Thyroid gland (tissue), 4 donors: ENCODE data around the gene ZNF541. TPM values are rescaled to one million over a fixed set of nuclear protein-coding genes. Genes with fewer than 3 reads are reported as not detected.

ENCODE experiments used
- DNase-seq, 2 donors: peaks; one replicate each; pipeline ENCODE4 v3.0.0-alpha.2; 2019
- H3K27ac ChIP-seq, 3 donors: fragments of 200-600 bp; sonication (generic); 1 replicate in 2 of 3; 2 replicates in 1 of 3; pipeline ENCODE4 v1.5.1; 2016 to 2019; ENCODE audit warnings: mild to moderate bottlenecking in 1 of 3, moderate library complexity in 1 of 3
- H3K27me3 ChIP-seq: fragments of 200-600 bp; sonication (generic); one replicate; pipeline ENCODE4 v1.5.1; 2019
- H3K36me3 ChIP-seq, 2 donors: fragments of 200-600 bp; sonication (generic); one replicate each; pipeline ENCODE4 v1.5.1; 2016 to 2019
- H3K4me1 ChIP-seq, 2 donors: fragments of 200-600 bp; sonication (generic); one replicate each; pipeline ENCODE4 v1.5.1; 2017 to 2019
- H3K4me3 ChIP-seq, 3 donors: fragments of 200-600 bp; sonication (generic); replicated peaks in 1 of 3; 1 replicate in 2 of 3; 2 replicates in 1 of 3; pipeline ENCODE4 v1.5.1; 2016; ENCODE audit warnings: mild to moderate bottlenecking in 1 of 3
- H3K9me3 ChIP-seq: fragments of 200-600 bp; sonication (generic); one replicate; pipeline ENCODE4 v1.5.1; 2017
- CTCF ChIP-seq, 6 experiments: fragments of 200-600 bp in 3 of 6; fragments of 450-650 bp in 3 of 6; sonication (generic) in 3 of 6; IDR thresholded peaks; one replicate each; pipeline ENCODE4 v1.5.1; 2016 to 2019; ENCODE audit warnings: antibody characterized with exemption in 6 of 6, mild to moderate bottlenecking in 2 of 6, inconsistent platforms in 1 of 6, moderate library complexity in 1 of 6
- POLR2A ChIP-seq, 2 donors: fragments of 450-650 bp; IDR thresholded peaks; one replicate each; pipeline ENCODE4 v1.6.1; 2017; ENCODE audit warnings: antibody characterized with exemption in 2 of 2, mild to moderate bottlenecking in 2 of 2, moderate library complexity in 1 of 2
- WGBS, 2 donors: methylation state at CpG; one replicate each; pipeline ENCODE4 v1.1.5; 2017; 5-methylcytosine and 5-hydroxymethylcytosine counted together
- intact Hi-C: fragments of 100-400 bp; cut with DNase I; formaldehyde crosslinking; loops from one replicate; pipeline ENCODE4 v1.15.1; 2023
- total RNA-seq, 4 donors: library from RNA; depleted of rRNA; stranded (reverse); fragments of >200 nt; gene quantifications; one replicate each; pipeline ENCODE4 v1.2.3, GENCODE V29; 2016

The ZNF541 gene
- total RNA-seq, 4 donors from 2014 or later: 0.40 to 1.1 (median 0.56) TPM; not detected in 1

GRCh38 chr19:47609906-47610894 is 37.3 kb upstream of the ZNF541 start:
- Histone ChIP-seq H3K4me3 (peak overlapping the region; percentile 64 to 93 (median 78)), H3K9me3 (no peaks in the 10 kb centered on the region), H3K36me3 (no peaks in the 10 kb centered on the region), H3K27ac (peak overlapping the region; percentile 60 to 85 (median 83)), H3K27me3 (no peaks in the 10 kb centered on the region), H3K4me1 (peaks cover 15 to 28% of the 10 kb centered on the region in 2 donors)
- 0 to 2% methylated on average over 10 to 31 of the region's 50 CpGs for WGBS, 2 donors
- DNase-seq: peak; percentile 47 to 50
- intact Hi-C loops: loop anchor here (5.0 kb wide), 1 partner anchor 103 kb away; no protein-coding TSS in a partner anchor
- TF ChIP-seq CTCF (IDR thresholded peaks at IDR 0.05): no peak
- TF ChIP-seq POLR2A (IDR thresholded peaks at IDR 0.05): no peak

- Histone ChIP-seq H3K4me1 (peaks cover 15 to 28% of the 10 kb centered on the region in 2 donors), H3K27me3 (no peaks in the 10 kb centered on the region), H3K36me3 (no peaks in the 10 kb centered on the region), H3K9me3 (no peaks in the 10 kb centered on the region), H3K4me3 (peak within 1 kb of the TSS; percentile 64 to 98 (median 95)), H3K27ac (peak within 1 kb of the TSS; percentile 83 to 96 (median 92))
- intact Hi-C loops: no loop called here
- TF ChIP-seq POLR2A (IDR thresholded peaks at IDR 0.05) (no peak), CTCF (IDR thresholded peaks at IDR 0.05) (no peak)
- 0 to 1% methylated on average over 53 to 55 of the region's 94 CpGs for WGBS, 2 donors
- peak; percentile 87 to 89 for DNase-seq
Observed at GRCh38 chr19:47608969-47609905, 36.3 kb upstream of the ZNF541 start, which contains the start of gene BICRA. BICRA (plus strand) TSS chr19:47609134; CDS start chr19:47673575, 64,441 bp downstream.

GRCh38 chr19:47608074-47608918 is 35.3 kb upstream of the ZNF541 start:
- no peaks in the 10 kb centered on the region for H3K9me3 ChIP-seq
- WGBS, 2 donors: 1% methylated on average over 37 to 44 of the region's 94 CpGs
- no peaks in the 10 kb centered on the region for H3K27me3 ChIP-seq
- peak overlapping the region; percentile 83 to 96 (median 92) for H3K27ac ChIP-seq
- H3K4me1 ChIP-seq: peaks cover 15 to 23% of the 10 kb centered on the region in 2 donors
- H3K4me3 ChIP-seq: peak overlapping the region; percentile 44 to 98 (median 95)
- no peaks in the 10 kb centered on the region for H3K36me3 ChIP-seq
- peak; percentile 94 to 95 for DNase-seq
- intact Hi-C loops: no loop called here
- peak in 3 of 6 experiments; percentile 10 to 27 (median 20) for TF ChIP-seq CTCF (IDR thresholded peaks at IDR 0.05)
- peak in 1 of 2 donors; percentile 83 for TF ChIP-seq POLR2A (IDR thresholded peaks at IDR 0.05)

GRCh38 chr19:47607564-47608073 is 34.7 kb upstream of the ZNF541 start:
- H3K4me1 ChIP-seq: peaks cover 14 to 17% of the 10 kb centered on the region in 2 donors
- peak overlapping the region; percentile 83 to 96 (median 92) for H3K27ac ChIP-seq
- DNase-seq: no peak
- H3K36me3 ChIP-seq: no peaks in the 10 kb centered on the region
- H3K27me3 ChIP-seq: no peaks in the 10 kb centered on the region
- TF ChIP-seq CTCF (IDR thresholded peaks at IDR 0.05): peak in 1 of 6 experiments; percentile 30
- TF ChIP-seq POLR2A (IDR thresholded peaks at IDR 0.05): no peak
- H3K9me3 ChIP-seq: no peaks in the 10 kb centered on the region
- intact Hi-C loops: no loop called here
- WGBS, 2 donors: 33 to 36% methylated on average over 21 of the region's 21 CpGs
- peak overlapping the region; percentile 44 to 98 (median 95) for H3K4me3 ChIP-seq
